H1 (cell line): ENCODE results near the gene B4GALNT1. TPM values are rescaled to one million over a fixed set of nuclear protein-coding genes. Genes with fewer than 3 reads are reported as not detected.

Source experiments
- CTCF ChIA-PET: fragments of 300-600 bp; sonication (Branson Sonifier 250); formaldehyde crosslinking; loops from one replicate; lab custom pipeline; 2021; ENCODE audit not compliant: partially characterized antibody; lab: Charles Lee
- POLR2A ChIA-PET: fragments of 300-600 bp; sonication (Branson Sonifier 250); formaldehyde crosslinking; loops from one replicate; lab custom pipeline; 2021; ENCODE audit warnings: inconsistent platforms; ENCODE audit not compliant: partially characterized antibody; lab: Charles Lee
- DNase-seq, 2 experiments: peaks; one replicate each; pipeline versions ENCODE4 v3.0.0 to v3.0.0-alpha.2; 2010 to 2022; ENCODE audit warnings: low spot score in 2 of 2, low read depth in 1 of 2, mixed read lengths in 1 of 2
- FAIRE-seq: peaks from 2 replicates; lab custom pipeline; 2011; peaks lifted over from hg19 to GRCh38; lab: Jason Lieb, UNC
- H2AFZ ChIP-seq: 2 replicates; pipeline ENCODE4 v1.8.1; 2012; ENCODE audit warnings: low read length, inconsistent platforms
- H2AK5ac ChIP-seq: 2 replicates; pipeline ENCODE4 v1.6.1; 2013; ENCODE audit warnings: low read depth, low read length
- H2BK120ac ChIP-seq: replicated peaks from 2 replicates; pipeline ENCODE3; 2013; ENCODE audit warnings: low read depth, low read length, inconsistent platforms
- H2BK12ac ChIP-seq: 2 replicates; pipeline ENCODE4 v1.6.1; 2013; ENCODE audit warnings: low read depth, low read length
- H2BK15ac ChIP-seq: 2 replicates; pipeline ENCODE4 v1.6.1; 2013; ENCODE audit warnings: low read length
- H2BK20ac ChIP-seq: 2 replicates; pipeline ENCODE4 v1.6.1; 2013; ENCODE audit warnings: low read length
- H2BK5ac ChIP-seq: 2 replicates; pipeline ENCODE4 v1.6.1; 2013; ENCODE audit warnings: low read depth, low read length
- H3K14ac ChIP-seq: 2 replicates; pipeline ENCODE4 v1.6.1; 2013; ENCODE audit warnings: inconsistent platforms; ENCODE audit not compliant: insufficient read length
- H3K18ac ChIP-seq: 2 replicates; pipeline ENCODE4 v1.6.1; 2013; ENCODE audit warnings: low read length; ENCODE audit errors: extremely low read depth
- H3K23ac ChIP-seq: 2 replicates; pipeline ENCODE4 v1.6.1; 2013; ENCODE audit warnings: inconsistent platforms; ENCODE audit not compliant: insufficient read length
- H3K23me2 ChIP-seq: 2 replicates; pipeline ENCODE4 v1.6.1; 2013; ENCODE audit warnings: low read depth, low read length
- H3K27ac ChIP-seq: 2 replicates; pipeline ENCODE4 v1.6.1; 2011; ENCODE audit warnings: low read depth, low read length, inconsistent platforms
- H3K27me3 ChIP-seq, 4 experiments: replicated peaks in 1 of 4; 1 replicate in 1 of 4; 2 replicates in 3 of 4; pipeline versions ENCODE4 v1.6.1 to v1.8.1; 2011 to 2013; ENCODE audit warnings: low read length in 3 of 4, mild to moderate bottlenecking in 3 of 4, inconsistent platforms in 2 of 4, mixed read lengths in 2 of 4, moderate library complexity in 1 of 4; ENCODE audit not compliant: control insufficient read depth in 3 of 4, insufficient read depth in 3 of 4; ENCODE audit errors: extremely low read depth in 1 of 4
- H3K36me3 ChIP-seq, 4 experiments: 2 replicates each; pipeline versions ENCODE4 v1.6.1 to v1.8.1; 2011 to 2013; ENCODE audit warnings: mild to moderate bottlenecking in 4 of 4, low read length in 3 of 4, moderate library complexity in 2 of 4, control low read depth in 1 of 4, inconsistent platforms in 1 of 4; ENCODE audit not compliant: insufficient read depth in 4 of 4, control insufficient read depth in 2 of 4
- H3K4ac ChIP-seq: replicated peaks from 2 replicates; pipeline ENCODE3; 2013; ENCODE audit warnings: low read length, low read depth, mixed read lengths, inconsistent platforms; ENCODE audit not compliant: insufficient read length
- H3K4me1 ChIP-seq, 4 experiments: replicated peaks in 1 of 4; 1 replicate in 1 of 4; 2 replicates in 3 of 4; pipeline versions ENCODE4 v1.6.1 to v1.8.1; 2011 to 2013; ENCODE audit warnings: low read length in 3 of 4, inconsistent platforms in 2 of 4, mixed read lengths in 1 of 4; ENCODE audit not compliant: insufficient read depth in 4 of 4, control insufficient read depth in 3 of 4
- H3K4me2 ChIP-seq, 2 experiments: 2 replicates each; pipeline versions ENCODE4 v1.6.1 to v1.8.1; 2011 to 2013; ENCODE audit warnings: low read depth in 2 of 2, low read length in 2 of 2, control low read depth in 1 of 2, inconsistent platforms in 1 of 2, mild to moderate bottlenecking in 1 of 2; ENCODE audit not compliant: insufficient read depth in 1 of 2
- H3K4me3 ChIP-seq, 4 experiments: fragments of 200-600, 300-600 bp in 1 of 4; sonication (generic), shearing (Covaris generic), sonication (Bioruptor Twin) in 1 of 4; 2 replicates each; pipeline versions ENCODE4 v1.5.1 to v1.8.1; 2011 to 2016; ENCODE audit warnings: low read length in 4 of 4, low read depth in 3 of 4, control low read depth in 2 of 4, inconsistent platforms in 2 of 4, mild to moderate bottlenecking in 2 of 4, mixed read lengths in 1 of 4, moderate library complexity in 1 of 4; ENCODE audit not compliant: insufficient read depth in 2 of 4; ENCODE audit errors: extremely low read depth in 1 of 4
- H3K56ac ChIP-seq: replicated peaks from 2 replicates; pipeline ENCODE3; 2013; ENCODE audit warnings: low read depth, mild to moderate bottlenecking, mixed read lengths, low read length, inconsistent platforms; ENCODE audit not compliant: insufficient read length
- H3K79me1 ChIP-seq: 2 replicates; pipeline ENCODE4 v1.6.1; 2013; ENCODE audit warnings: low read depth, low read length, control low read depth
- H3K79me2 ChIP-seq, 2 experiments: 2 replicates each; pipeline versions ENCODE4 v1.6.1 to v1.8.1; 2012 to 2013; ENCODE audit warnings: low read length in 2 of 2, mild to moderate bottlenecking in 2 of 2, inconsistent platforms in 1 of 2; ENCODE audit not compliant: insufficient read depth in 2 of 2, control insufficient read depth in 1 of 2
- H3K9ac ChIP-seq, 4 experiments: replicated peaks in 1 of 4; 1 replicate in 1 of 4; 2 replicates in 3 of 4; pipeline versions ENCODE4 v1.6.1 to v1.8.1; 2011 to 2013; ENCODE audit warnings: low read depth in 3 of 4, low read length in 3 of 4, control low read depth in 2 of 4, mild to moderate bottlenecking in 2 of 4, moderate library complexity in 2 of 4, inconsistent platforms in 1 of 4; ENCODE audit errors: extremely low read depth in 1 of 4
- H3K9me3 ChIP-seq, 2 experiments: 2 replicates each; pipeline versions ENCODE4 v1.6.1 to v1.8.1; 2012 to 2013; ENCODE audit warnings: mild to moderate bottlenecking in 2 of 2, moderate library complexity in 2 of 2, control low read depth in 1 of 2, inconsistent platforms in 1 of 2, low read depth in 1 of 2, low read length in 1 of 2, mixed read lengths in 1 of 2; ENCODE audit not compliant: insufficient read depth in 2 of 2
- H4K20me1 ChIP-seq, 2 experiments: replicated peaks in 1 of 2; 2 replicates each; pipeline versions ENCODE3 to v1.8.1; 2011 to 2013; ENCODE audit warnings: inconsistent platforms in 2 of 2, low read length in 2 of 2, mild to moderate bottlenecking in 1 of 2; ENCODE audit not compliant: insufficient read depth in 2 of 2, control insufficient read depth in 1 of 2
- H4K5ac ChIP-seq: 2 replicates; pipeline ENCODE4 v1.6.1; 2013; ENCODE audit warnings: low read length, low read depth, mixed read lengths, inconsistent platforms; ENCODE audit not compliant: insufficient read length
- H4K8ac ChIP-seq: 2 replicates; pipeline ENCODE4 v1.8.0; 2013; ENCODE audit warnings: mild to moderate bottlenecking, moderate library complexity, low read length, inconsistent platforms; ENCODE audit not compliant: insufficient read depth; ENCODE audit errors: extremely low read depth
- H4K91ac ChIP-seq: replicated peaks from 2 replicates; pipeline ENCODE3; 2013; ENCODE audit warnings: low read length, mixed read lengths, inconsistent platforms; ENCODE audit not compliant: insufficient read length
- BCL11A ChIP-seq, 2 experiments: IDR thresholded peaks; one replicate each; pipeline ENCODE4 v1.6.1; 2011; ENCODE audit warnings: low read depth in 2 of 2, low read length in 2 of 2, mild to moderate bottlenecking in 2 of 2
- CHD2 ChIP-seq: IDR thresholded peaks from 2 replicates; pipeline ENCODE4 v1.6.1; 2012; ENCODE audit warnings: low read length, improper control_type of control experiment
- GTF2F1 ChIP-seq: IDR thresholded peaks from 2 replicates; pipeline ENCODE4 v1.6.1; 2012; ENCODE audit warnings: low read depth, low read length, improper control_type of control experiment, borderline replicate concordance
- NANOG ChIP-seq: IDR thresholded peaks from 2 replicates; pipeline ENCODE4 v1.6.1; 2011; ENCODE audit warnings: low read length, low read depth, mild to moderate bottlenecking, inconsistent platforms; ENCODE audit not compliant: insufficient read depth, poor library complexity, severe bottlenecking
- POLR2A ChIP-seq, 2 experiments: IDR thresholded peaks; 1 replicate in 1 of 2; 2 replicates in 1 of 2; pipeline ENCODE4 v1.6.1; 2011; ENCODE audit warnings: low read depth in 2 of 2, low read length in 2 of 2, mild to moderate bottlenecking in 2 of 2; ENCODE audit errors: control extremely low read depth in 1 of 2
- POLR2AphosphoS5 ChIP-seq: IDR thresholded peaks from 2 replicates; pipeline ENCODE4 v1.6.1; 2011; ENCODE audit warnings: low read depth, low read length
- RXRA ChIP-seq: IDR thresholded peaks from 2 replicates; pipeline ENCODE4 v1.6.1; 2011; ENCODE audit warnings: low read depth, mild to moderate bottlenecking, low read length, moderate library complexity; ENCODE audit not compliant: insufficient read depth
- SP1 ChIP-seq: IDR thresholded peaks from 2 replicates; pipeline ENCODE4 v1.6.1; 2011; ENCODE audit warnings: low read depth, low read length
- TAF7 ChIP-seq: optimal IDR thresholded peaks from 2 replicates; pipeline ENCODE3; 2011; ENCODE audit warnings: low read depth, mild to moderate bottlenecking, inconsistent platforms, low read length, moderate library complexity, borderline replicate concordance
- TBP ChIP-seq: IDR thresholded peaks from 2 replicates; pipeline ENCODE4 v1.6.1; 2011; ENCODE audit warnings: low read depth, low read length, improper control_type of control experiment
- USF2 ChIP-seq: IDR thresholded peaks from 2 replicates; pipeline ENCODE4 v1.6.1; 2011; ENCODE audit warnings: low read length, improper control_type of control experiment
- WGBS, 2 experiments: shearing (Covaris generic) in 1 of 2; methylation state at CpG; one replicate each; pipeline versions ENCODE4 v1.1.6 to v1.1.7; 2013 to 2015; ENCODE audit warnings: low lambda C conversion rate in 2 of 2, mixed read lengths in 2 of 2, inconsistent platforms in 1 of 2, low coverage in 1 of 2, missing lambda C conversion rate in 1 of 2; ENCODE audit not compliant: insufficient replicate concordance in 2 of 2, insufficient coverage in 1 of 2, insufficient read length in 1 of 2; ENCODE audit errors: extremely low coverage in 1 of 2, missing lambda C conversion rate in 1 of 2; 5-methylcytosine and 5-hydroxymethylcytosine counted together
- polyA plus RNA-seq, 7 experiments: library from polyadenylated mRNA; depleted of rRNA in 3 of 7; stranded (reverse) in 5 of 7; unstranded in 2 of 7; fragments of >200 nt in 5 of 7; fragments of 200-250 nt in 2 of 7; gene quantifications; 1 replicate in 5 of 7; 2 replicates in 1 of 7; 4 replicates in 1 of 7; pipeline versions ENCODE4 v1.2.1 to v1.2.3, GENCODE V29; 2011 to 2013; ENCODE audit warnings: missing spikeins in 2 of 7, mixed read lengths in 2 of 7
- total RNA-seq: library from RNA; stranded (reverse); fragmentation: NEBNext Ultra II Directional; extraction: Animal tissue kit (Norgen Biotek cat#: 25700); gene quantifications from 2 replicates; pipeline ENCODE4 v1.2.1, GENCODE V29; 2021

The B4GALNT1 gene
- total and polyA plus RNA-seq, 2 of the 8 experiments (the other 6 are each of a cell fraction or from before 2014, with no cell fraction given), result 1.5 to 2.3 TPM

- DNase-seq, result no peak
- WGBS, 2 experiments, result 85% methylated on average over 2 of the region's 2 CpGs; no CpG with 5 or more reads in 1 of the 2 experiments
- H3K27me3 ChIP-seq, result no peaks in the 10 kb centered on the region
Observed at GRCh38 chr12:57584050-57584449, 49.0 kb downstream of the B4GALNT1 start.

More at GRCh38 chr12:57584050-57584449, 49.0 kb downstream of the B4GALNT1 start:
- H3K79me2 ChIP-seq, result no peaks in the 10 kb centered on the region
- no peak overlapping the region for H2BK20ac ChIP-seq
- H4K20me1 ChIP-seq, result peaks cover 3 to 4% of the 10 kb centered on the region in 2 experiments
- no peak overlapping the region for H3K14ac ChIP-seq
- H3K27ac ChIP-seq, result no peak overlapping the region
- no peak overlapping the region for H2BK5ac ChIP-seq
- no peaks in the 10 kb centered on the region for H3K79me1 ChIP-seq
- H3K18ac ChIP-seq, result no peak overlapping the region
- POLR2A ChIA-PET, result interaction anchor here (0.7 to 1.6 kb wide), 9 partner anchors 11 to 330 kb away, joined by 3 to 9 read pairs (median 5); partner anchors contain the start of genes ARHGEF25, B4GALNT1 and TSPAN31
- no peak overlapping the region for H4K8ac ChIP-seq
- H3K4me1 ChIP-seq, result no peaks in the 10 kb centered on the region
- H3K4me3 ChIP-seq, result no peak overlapping the region
- no peak for FAIRE-seq
- no peak overlapping the region for H2AFZ ChIP-seq
- no peaks in the 10 kb centered on the region for H3K23me2 ChIP-seq
- no peak overlapping the region for H3K4ac ChIP-seq
- no peak overlapping the region for H3K4me2 ChIP-seq
- no peaks in the 10 kb centered on the region for H3K9me3 ChIP-seq
- H4K5ac ChIP-seq, result no peak overlapping the region
- no peak overlapping the region for H2BK12ac ChIP-seq
- H2BK120ac ChIP-seq, result no peak overlapping the region
- CTCF ChIA-PET, result interaction anchor here (0.7 to 7.8 kb wide), 33 partner anchors 9 to 181 kb away, joined by 3 to 201 read pairs (median 7); partner anchors contain the start of genes ARHGEF25, B4GALNT1, DTX3 and TSPAN31
- H4K91ac ChIP-seq, result no peak overlapping the region
- no peak overlapping the region for H3K23ac ChIP-seq
- no peak overlapping the region for H3K56ac ChIP-seq
- no peak overlapping the region for H2BK15ac ChIP-seq
- H3K9ac ChIP-seq, result no peak overlapping the region
- no peak for TF ChIP-seq USF2
- TF ChIP-seq POLR2AphosphoS5, result no peak
- TF ChIP-seq NANOG, result no peak
- no peak for TF ChIP-seq CHD2
- no peak for TF ChIP-seq POLR2A (IDR thresholded peaks at IDR 0.05; ENCODE audit: control extremely low read depth in 1 of 2, low read depth in 2 of 2, low read length in 2 of 2)
- no peak for TF ChIP-seq TAF7
- TF ChIP-seq GTF2F1, result no peak
- no peak for TF ChIP-seq RXRA
- TF ChIP-seq BCL11A (IDR thresholded peaks at IDR 0.05; ENCODE audit: low read depth in 2 of 2, low read length in 2 of 2), result no peak
- no peak for TF ChIP-seq SP1
- no peak for TF ChIP-seq TBP
- H2AK5ac ChIP-seq, result no peak overlapping the region
- H3K36me3 ChIP-seq, result peaks cover 7 to 34% (median 11%) of the 10 kb centered on the region in 4 experiments; a peak in 7 of 8 replicates
